Karpas-422 (cell line): ENCODE results near the gene EN2. TPM values are rescaled to one million over a fixed set of nuclear protein-coding genes. Genes with fewer than 3 reads are reported as not detected.

Experiments
- DNase-seq: peaks from one replicate; pipeline ENCODE4 v3.0.0-alpha.2; 2015
- H2AFZ ChIP-seq: fragments of 200-600 bp; sonication (generic); 2 replicates; pipeline ENCODE4 v1.6.1; 2014; ENCODE audit warnings: antibody characterized with exemption, low read length, mixed read lengths
- H3K27ac ChIP-seq: fragments of 200-600 bp; sonication (generic); 2 replicates; pipeline ENCODE4 v1.5.1; 2014; ENCODE audit warnings: mild to moderate bottlenecking, low read length, moderate library complexity
- H3K27me3 ChIP-seq: fragments of 200-600 bp; sonication (generic); 2 replicates; pipeline ENCODE4 v1.6.1; 2014; ENCODE audit warnings: low read length, mixed read lengths
- H3K36me3 ChIP-seq: fragments of 200-600 bp; sonication (generic); 2 replicates; pipeline ENCODE4 v1.6.1; 2014; ENCODE audit warnings: low read length, mixed read lengths; ENCODE audit not compliant: insufficient read depth
- H3K4me1 ChIP-seq: fragments of 200-600 bp; sonication (generic); 2 replicates; pipeline ENCODE4 v1.6.1; 2014; ENCODE audit warnings: mild to moderate bottlenecking, low read length, mixed read lengths
- H3K4me2 ChIP-seq: fragments of 200-600 bp; sonication (generic); 2 replicates; pipeline ENCODE4 v1.6.1; 2014; ENCODE audit warnings: low read length, low read depth, mild to moderate bottlenecking; ENCODE audit not compliant: poor library complexity, severe bottlenecking
- H3K4me3 ChIP-seq: fragments of 200-600 bp; sonication (generic); 2 replicates; pipeline ENCODE4 v1.5.1; 2014; ENCODE audit warnings: mild to moderate bottlenecking, antibody characterized with exemption, low read length, mixed read lengths
- H3K79me2 ChIP-seq: fragments of 200-600 bp; sonication (generic); 2 replicates; pipeline ENCODE4 v1.6.1; 2014; ENCODE audit warnings: mild to moderate bottlenecking, low read length, mixed read lengths
- H3K9ac ChIP-seq: fragments of 200-600 bp; sonication (generic); 2 replicates; pipeline ENCODE4 v1.6.0; 2014; ENCODE audit warnings: low read length
- H3K9me2 ChIP-seq: fragments of 200-600 bp; sonication (generic), shearing (Covaris generic); replicated peaks from 2 replicates; pipeline ENCODE4 v1.6.0; 2014; ENCODE audit warnings: mild to moderate bottlenecking, low read length, moderate library complexity; ENCODE audit not compliant: insufficient read depth
- H3K9me3 ChIP-seq: fragments of 300-700, 200-600 bp; sonication (generic); 2 replicates; pipeline ENCODE4 v1.6.1; 2014; ENCODE audit warnings: low read length, mixed read lengths
- H4K20me1 ChIP-seq: fragments of 200-600 bp; sonication (generic); 2 replicates; pipeline ENCODE4 v1.6.1; 2014; ENCODE audit warnings: mild to moderate bottlenecking, antibody characterized with exemption, low read length, low read depth; ENCODE audit not compliant: insufficient read depth
- total RNA-seq: library from RNA; depleted of rRNA; stranded (reverse); fragments of >200 nt; shearing (Covaris generic); gene quantifications from 2 replicates; pipeline ENCODE4 v1.2.3, GENCODE V29; 2014; ENCODE audit warnings: low replicate concordance

EN2 gene
- total RNA-seq, 1 experiment from 2014 or later, result not detected

- H3K79me2 ChIP-seq, result no peaks in the 10 kb centered on the region
- H3K9ac ChIP-seq, result no peak overlapping the region
- H4K20me1 ChIP-seq, result no peaks in the 10 kb centered on the region
- H3K27ac ChIP-seq, result no peak overlapping the region
- H3K4me2 ChIP-seq, result no peak overlapping the region
- H3K36me3 ChIP-seq, result no peaks in the 10 kb centered on the region
- H3K4me1 ChIP-seq, result no peaks in the 10 kb centered on the region
- H3K9me3 ChIP-seq, result no peaks in the 10 kb centered on the region
- H3K4me3 ChIP-seq, result no peak overlapping the region
- no peaks in the 10 kb centered on the region for H3K9me2 ChIP-seq
- DNase-seq, result no peak
- H2AFZ ChIP-seq, result no peak overlapping the region
- no peaks in the 10 kb centered on the region for H3K27me3 ChIP-seq
These were observed 302 bp upstream of the EN2 start for GRCh38 chr7:155457544-155458110.

- DNase-seq, result no peak
- no peak overlapping the region for H3K4me3 ChIP-seq
- no peaks in the 10 kb centered on the region for H3K79me2 ChIP-seq
- no peaks in the 10 kb centered on the region for H4K20me1 ChIP-seq
- H3K9me3 ChIP-seq, result no peaks in the 10 kb centered on the region
- H3K4me1 ChIP-seq, result no peaks in the 10 kb centered on the region
- no peak overlapping the region for H3K27ac ChIP-seq
- no peak overlapping the region for H2AFZ ChIP-seq
- H3K27me3 ChIP-seq, result no peaks in the 10 kb centered on the region
- no peak overlapping the region for H3K9ac ChIP-seq
- H3K9me2 ChIP-seq, result no peaks in the 10 kb centered on the region
- no peaks in the 10 kb centered on the region for H3K36me3 ChIP-seq
- H3K4me2 ChIP-seq, result no peak overlapping the region
These were observed 1.2 kb downstream of the EN2 start for GRCh38 chr7:155458878-155459699.

DNA sequence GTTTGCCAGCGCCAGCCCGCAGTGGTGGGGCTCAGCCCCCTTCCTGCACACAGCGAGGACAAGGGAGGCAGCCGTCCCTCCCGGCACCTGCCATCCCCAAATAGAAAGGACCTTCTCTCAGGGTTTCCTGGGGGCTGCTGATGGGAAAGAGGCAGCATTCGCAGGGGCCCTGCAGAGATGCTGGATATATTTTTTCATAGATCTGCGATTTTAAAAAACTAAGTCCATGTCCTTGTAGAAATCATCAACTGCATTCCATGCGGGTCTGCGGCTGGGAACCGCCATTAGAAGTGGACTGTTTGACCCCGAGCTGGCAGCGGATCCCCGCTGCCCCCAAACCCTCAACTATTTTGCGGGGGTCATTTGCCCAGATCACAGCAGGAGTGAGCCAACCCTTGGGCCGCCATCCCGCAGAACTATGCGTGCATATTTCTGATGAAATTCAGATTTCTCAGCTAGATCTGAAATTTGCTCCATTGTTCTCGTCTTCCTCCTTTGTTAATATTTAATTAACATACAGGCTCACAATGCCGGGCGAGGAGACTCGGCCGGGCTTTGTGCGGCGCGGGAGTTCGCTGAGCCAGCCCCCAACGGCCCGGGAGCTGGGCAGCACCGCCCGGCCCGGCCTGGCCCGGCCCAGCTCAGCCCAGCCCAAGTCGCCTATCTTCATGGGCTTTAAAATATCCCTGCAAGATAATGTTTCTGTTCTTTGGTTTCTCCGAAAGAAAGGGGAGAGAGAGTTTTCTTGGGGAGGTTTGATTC is 2.0 kb downstream of the EN2 start:
- no peak overlapping the region for H3K4me3 ChIP-seq
- DNase-seq, result no peak
- no peak overlapping the region for H2AFZ ChIP-seq
- no peaks in the 10 kb centered on the region for H4K20me1 ChIP-seq
- no peaks in the 10 kb centered on the region for H3K9me2 ChIP-seq
- H3K27me3 ChIP-seq, result no peaks in the 10 kb centered on the region
- H3K4me1 ChIP-seq, result no peaks in the 10 kb centered on the region
- no peak overlapping the region for H3K9ac ChIP-seq
- H3K4me2 ChIP-seq, result no peak overlapping the region
- H3K27ac ChIP-seq, result no peak overlapping the region
- H3K79me2 ChIP-seq, result no peaks in the 10 kb centered on the region
- H3K36me3 ChIP-seq, result no peaks in the 10 kb centered on the region
- H3K9me3 ChIP-seq, result no peaks in the 10 kb centered on the region

- Histone ChIP-seq H4K20me1 (no peaks in the 10 kb centered on the region), H3K9ac (no peak overlapping the region), H2AFZ (no peak overlapping the region), H3K27me3 (no peaks in the 10 kb centered on the region), H3K79me2 (no peaks in the 10 kb centered on the region), H3K27ac (no peak overlapping the region), H3K4me3 (no peak overlapping the region), H3K9me3 (no peaks in the 10 kb centered on the region), H3K9me2 (no peaks in the 10 kb centered on the region), H3K4me1 (no peaks in the 10 kb centered on the region), H3K36me3 (no peaks in the 10 kb centered on the region), H3K4me2 (no peak overlapping the region)
- DNase-seq, result no peak
These were observed 3.1 kb downstream of the EN2 start for GRCh38 chr7:155460926-155461613.

- no peak overlapping the region for H3K27ac ChIP-seq
- H3K9me3 ChIP-seq, result no peaks in the 10 kb centered on the region
- H2AFZ ChIP-seq, result no peak overlapping the region
- no peaks in the 10 kb centered on the region for H3K27me3 ChIP-seq
- no peak for DNase-seq
- no peak overlapping the region for H3K9ac ChIP-seq
- no peaks in the 10 kb centered on the region for H3K4me1 ChIP-seq
- no peaks in the 10 kb centered on the region for H4K20me1 ChIP-seq
- H3K79me2 ChIP-seq, result no peaks in the 10 kb centered on the region
- H3K9me2 ChIP-seq, result no peaks in the 10 kb centered on the region
- H3K4me2 ChIP-seq, result no peak overlapping the region
- H3K4me3 ChIP-seq, result no peak overlapping the region
- no peaks in the 10 kb centered on the region for H3K36me3 ChIP-seq
These were observed 3.7 kb downstream of the EN2 start for GRCh38 chr7:155461631-155462030.

GRCh38 chr7:155462163-155462735 is 4.3 kb downstream of the EN2 start:
- no peak for DNase-seq
- Histone ChIP-seq H3K36me3 (no peaks in the 10 kb centered on the region), H3K79me2 (no peaks in the 10 kb centered on the region), H4K20me1 (no peaks in the 10 kb centered on the region), H3K27ac (no peak overlapping the region), H3K4me3 (no peak overlapping the region), H3K9ac (no peak overlapping the region), H3K9me3 (no peaks in the 10 kb centered on the region), H3K9me2 (no peaks in the 10 kb centered on the region), H3K4me2 (no peak overlapping the region), H3K4me1 (no peaks in the 10 kb centered on the region), H2AFZ (no peak overlapping the region), H3K27me3 (no peaks in the 10 kb centered on the region)

DNA sequence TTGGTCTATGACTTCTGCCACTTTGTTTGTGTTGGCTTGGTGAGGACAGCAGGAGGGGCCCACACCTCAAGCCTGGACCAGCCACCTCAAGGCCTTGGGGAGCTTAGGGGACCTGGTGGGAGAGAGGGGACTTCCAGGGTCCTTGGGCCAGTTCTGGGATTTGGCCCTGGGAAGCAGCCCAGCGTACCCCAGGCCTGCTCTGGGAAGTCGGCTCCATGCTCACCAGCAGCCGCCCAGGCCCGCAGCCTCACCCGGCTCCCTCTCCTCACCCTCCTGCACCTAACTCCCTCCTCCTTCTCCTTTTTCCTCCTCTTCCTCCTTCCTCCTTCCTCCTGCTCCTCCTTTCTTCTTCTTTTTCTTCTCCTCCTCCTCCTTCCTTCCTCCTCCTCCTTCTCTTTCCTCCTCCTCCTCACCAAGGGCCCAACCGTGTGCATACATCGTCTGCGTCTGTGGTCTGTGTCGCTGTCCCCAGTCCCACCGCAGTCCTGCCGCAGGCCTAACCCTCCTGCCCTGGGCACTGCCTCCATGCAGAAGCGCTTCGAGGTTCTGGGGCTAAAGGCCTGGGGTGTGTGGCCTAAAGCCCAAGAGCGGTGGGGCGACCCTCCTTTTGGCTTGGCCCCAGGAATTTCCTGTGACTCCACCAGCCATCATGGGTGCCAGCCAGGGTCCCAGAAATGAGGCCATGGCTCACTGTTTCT is 5.3 kb downstream of the EN2 start:
- H4K20me1 ChIP-seq, result no peaks in the 10 kb centered on the region
- H2AFZ ChIP-seq, result no peak overlapping the region
- H3K27me3 ChIP-seq, result no peaks in the 10 kb centered on the region
- H3K36me3 ChIP-seq, result no peaks in the 10 kb centered on the region
- H3K27ac ChIP-seq, result no peak overlapping the region
- H3K4me2 ChIP-seq, result no peak overlapping the region
- no peaks in the 10 kb centered on the region for H3K79me2 ChIP-seq
- H3K4me1 ChIP-seq, result no peaks in the 10 kb centered on the region
- no peak for DNase-seq
- H3K4me3 ChIP-seq, result no peak overlapping the region
- no peak overlapping the region for H3K9ac ChIP-seq
- no peaks in the 10 kb centered on the region for H3K9me3 ChIP-seq
- H3K9me2 ChIP-seq, result no peaks in the 10 kb centered on the region
